PC-3 (cell line): ENCODE data around the gene RNF208. TPM values are rescaled to one million over a fixed set of nuclear protein-coding genes. Genes with fewer than 3 reads are reported as not detected.
A peak's percentile ranks its signal among the peaks of the same experiment; 100 is the strongest.

Source experiments
- ATAC-seq: fragments of 200-7000 bp; cut with Tn5 transposase; 2 replicates; pipeline ENCODE4 v1.9.1; 2020; ENCODE audit warnings: mild to moderate bottlenecking, moderate library complexity
- BruUV-seq: library from RNA; stranded (reverse); fragments of 400-500 nt; replicated peaks from 2 replicates; lab custom pipeline; 2021; lab: Mats Ljungman, UMichigan
- CTCF ChIA-PET: fragments of 300-600 bp; sonication (Branson Sonifier 250); formaldehyde crosslinking; loops from one replicate; lab custom pipeline; 2022; ENCODE audit warnings: antibody characterized with exemption; lab: Charles Lee
- POLR2A ChIA-PET: fragments of 300-600 bp; sonication (Branson Sonifier 250); formaldehyde crosslinking; loops from one replicate; lab custom pipeline; 2022; ENCODE audit warnings: antibody characterized with exemption; ENCODE audit not compliant: unreplicated experiment; lab: Charles Lee
- DNase-seq: peaks from one replicate; pipeline ENCODE4 v3.0.0-alpha.2; 2015
- H2AFZ ChIP-seq: fragments of 300-600 bp; sonication (generic); 2 replicates; pipeline ENCODE4 v1.6.0; 2016; ENCODE audit warnings: antibody characterized with exemption, low read length
- H3F3A ChIP-seq: fragments of 300-600 bp; sonication (generic); one replicate; pipeline ENCODE4 v1.6.0; 2017; ENCODE audit warnings: antibody characterized with exemption, low read length, control low read depth, mild to moderate bottlenecking; ENCODE audit not compliant: unreplicated experiment
- H3K27ac ChIP-seq: fragments of 300-600 bp; sonication (generic); 2 replicates; pipeline ENCODE4 v1.5.1; 2016; ENCODE audit warnings: mild to moderate bottlenecking, low read length
- H3K27me3 ChIP-seq: fragments of 300-600 bp; sonication (generic); 2 replicates; pipeline ENCODE4 v1.6.1; 2016; ENCODE audit warnings: low read length, mixed read lengths
- H3K36me3 ChIP-seq: fragments of 300-600 bp; sonication (generic); 2 replicates; pipeline ENCODE4 v1.6.1; 2016; ENCODE audit warnings: low read depth, mixed run types, low read length, mixed read lengths
- H3K4me1 ChIP-seq: fragments of 300-600 bp; sonication (generic); 2 replicates; pipeline ENCODE4 v1.5.1; 2016; ENCODE audit warnings: low read length; ENCODE audit not compliant: insufficient read depth
- H3K4me2 ChIP-seq: fragments of 300-600 bp; sonication (generic); 2 replicates; pipeline ENCODE4 v1.6.0; 2016; ENCODE audit warnings: low read length
- H3K4me3 ChIP-seq: fragments of 300-600 bp; sonication (generic); 2 replicates; pipeline ENCODE4 v1.5.1; 2016; ENCODE audit warnings: mild to moderate bottlenecking, low read length, mixed read lengths
- H3K79me2 ChIP-seq: fragments of 300-600 bp; sonication (generic); 2 replicates; pipeline ENCODE4 v1.6.1; 2017; ENCODE audit warnings: low read length, mixed read lengths
- H3K9ac ChIP-seq: fragments of 300-600 bp; sonication (generic); 2 replicates; pipeline ENCODE4 v1.6.0; 2016; ENCODE audit warnings: mild to moderate bottlenecking, low read length
- H3K9me2 ChIP-seq: fragments of 300-600 bp; sonication (generic); replicated peaks from 2 replicates; pipeline ENCODE4 v1.6.1; 2016; ENCODE audit warnings: mixed run types, low read length, mixed read lengths
- H3K9me3 ChIP-seq: fragments of 300-600 bp; sonication (generic); 2 replicates; pipeline ENCODE4 v1.6.1; 2016; ENCODE audit warnings: low read length, mixed read lengths
- H4K20me1 ChIP-seq: fragments of 300-600 bp; sonication (generic); 2 replicates; pipeline ENCODE4 v1.6.1; 2016; ENCODE audit warnings: low read length, mixed read lengths
- CTCF ChIP-seq: fragments of 300-600 bp; sonication (generic); conservative IDR thresholded peaks from 2 replicates; pipeline ENCODE4 v1.5.1; 2017; ENCODE audit warnings: antibody characterized with exemption, low read depth, mild to moderate bottlenecking, low read length
- EZH2 ChIP-seq: fragments of 300-600 bp; sonication (generic); IDR thresholded peaks from one replicate; pipeline ENCODE4 v1.6.1; 2017; ENCODE audit warnings: antibody characterized with exemption, mild to moderate bottlenecking, low read length; ENCODE audit not compliant: unreplicated experiment
- EZH2phosphoT487 ChIP-seq: fragments of 300-600 bp; sonication (generic); IDR thresholded peaks from 2 replicates; pipeline ENCODE4 v1.6.1; 2018; ENCODE audit warnings: mild to moderate bottlenecking, antibody characterized with exemption, low read length, borderline replicate concordance
- intact Hi-C: fragments of 100-400 bp; cut with micrococcal nuclease; formaldehyde crosslinking; loops from 2 replicates; pipeline ENCODE4 v1.9.0; 2023
- total RNA-seq: library from RNA; depleted of rRNA; stranded (reverse); fragments of >200 nt; gene quantifications from 2 replicates; pipeline ENCODE4 v1.2.3, GENCODE V29; 2014

The RNF208 gene
- total RNA-seq, 1 experiment from 2014 or later, result 1.7 TPM

GRCh38 chr9:137198902-137199283 lies 23.1 kb downstream of the RNF208 start:
- no TSS peak for BruUV-seq
- no peak for TF ChIP-seq EZH2phosphoT487
- TF ChIP-seq EZH2, result no peak
- TF ChIP-seq CTCF, result no peak
- Histone ChIP-seq H3F3A (no peaks in the 10 kb centered on the region), H3K27me3 (no peaks in the 10 kb centered on the region), H3K4me2 (peak overlapping the region; percentile 89), H3K4me1 (peaks cover 46% of the 10 kb centered on the region), H3K9me2 (no peaks in the 10 kb centered on the region), H3K79me2 (peaks cover 41% of the 10 kb centered on the region), H2AFZ (no peak overlapping the region), H3K27ac (no peak overlapping the region), H3K9me3 (no peaks in the 10 kb centered on the region), H3K4me3 (peak overlapping the region; percentile 68), H4K20me1 (peaks cover 14% of the 10 kb centered on the region; the same call in 1 of the 2 replicates), H3K9ac (no peak overlapping the region), H3K36me3 (no peaks in the 10 kb centered on the region)
- no peak for DNase-seq
- ATAC-seq, result no peak
- intact Hi-C loops, result no loop called here
- ChIA-PET CTCF (interaction anchor here (0.9 kb wide), 1 partner anchor 10 kb away, joined by 3 read pairs; no protein-coding TSS in a partner anchor), POLR2A (no interaction called here)

GRCh38 chr9:137198051-137198901 lies 23.8 kb downstream of the RNF208 start:
- peaks cover 35% of the 10 kb centered on the region for H3K79me2 ChIP-seq
- peak; percentile 4 for ATAC-seq
- no peak overlapping the region for H3K27ac ChIP-seq
- H3K27me3 ChIP-seq, result no peaks in the 10 kb centered on the region
- intact Hi-C loops, result no loop called here
- no peak overlapping the region for H2AFZ ChIP-seq
- TF ChIP-seq EZH2phosphoT487 (no peak), CTCF (no peak), EZH2 (no peak)
- ChIA-PET POLR2A (interaction anchor here (0.6 kb wide), 1 partner anchor 9 kb away, joined by 3 read pairs; no protein-coding TSS in a partner anchor), CTCF (interaction anchor here (0.9 kb wide), 1 partner anchor 9 kb away, joined by 3 read pairs; no protein-coding TSS in a partner anchor)
- BruUV-seq, result no TSS peak
- H3K9me2 ChIP-seq, result no peaks in the 10 kb centered on the region
- peak overlapping the region; percentile 89 for H3K4me2 ChIP-seq
- no peaks in the 10 kb centered on the region for H3F3A ChIP-seq
- H4K20me1 ChIP-seq, result peaks cover 14% of the 10 kb centered on the region; the same call in 1 of the 2 replicates
- no peaks in the 10 kb centered on the region for H3K36me3 ChIP-seq
- peaks cover 45% of the 10 kb centered on the region for H3K4me1 ChIP-seq
- no peaks in the 10 kb centered on the region for H3K9me3 ChIP-seq
- no peak overlapping the region for H3K9ac ChIP-seq
- peak; percentile 85 for DNase-seq
- H3K4me3 ChIP-seq, result peak overlapping the region; percentile 68
